Measurements from ENCODE around the gene ZBTB47. TPM values are rescaled to one million over a fixed set of nuclear protein-coding genes. Genes with fewer than 3 reads are reported as not detected.

Gene ZBTB47
- total and polyA plus RNA-seq, 10 of the 15 experiments (the other 5 are each of a cell fraction or from before 2014, with no cell fraction given): 0.04 to 3.4 (median 1.0) TPM; not detected in 1

DNA sequence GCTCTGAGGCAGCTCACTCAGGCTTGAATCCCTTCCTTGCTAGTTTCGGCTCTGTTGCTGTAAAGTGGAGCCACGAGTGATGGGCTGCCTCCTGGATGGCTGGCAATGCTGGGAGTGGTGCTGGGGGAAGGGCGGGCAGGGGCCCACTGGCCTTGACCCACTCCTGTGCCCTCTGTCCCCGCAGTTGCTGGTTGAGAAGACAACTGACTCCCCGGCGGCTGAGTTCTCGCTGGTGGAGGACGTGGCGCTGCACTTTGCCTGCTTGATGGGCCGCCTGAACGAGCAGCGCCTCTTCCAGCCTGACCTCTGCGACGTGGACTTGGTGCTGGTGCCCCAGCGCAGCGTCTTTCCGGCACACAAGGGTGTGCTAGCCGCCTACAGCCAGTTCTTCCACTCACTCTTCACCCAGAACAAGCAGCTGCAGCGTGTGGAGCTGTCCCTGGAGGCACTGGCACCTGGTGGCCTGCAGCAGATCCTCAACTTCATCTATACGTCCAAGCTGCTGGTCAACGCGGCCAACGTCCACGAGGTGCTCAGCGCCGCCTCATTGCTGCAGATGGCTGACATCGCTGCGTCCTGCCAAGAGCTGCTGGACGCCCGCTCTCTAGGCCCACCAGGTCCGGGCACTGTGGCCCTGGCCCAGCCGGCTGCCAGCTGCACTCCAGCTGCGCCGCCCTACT, 4.7 kb downstream of the ZBTB47 start:
- ATAC-seq (no peak), DNase-seq (ENCODE audit: low read depth, low spot score) (no peak), FAIRE-seq (no peak)
- BruUV-seq (replicated peaks): no TSS peak
- intact Hi-C loops (cut with micrococcal nuclease; ENCODE audit: unreplicated experiment): no loop called here
- Histone ChIP-seq H3K4me1 (ENCODE audit: control insufficient read depth, insufficient read depth, low read length) (peaks cover 6% of the 10 kb centered on the region), H4K20me1 (ENCODE audit: control insufficient read depth, insufficient read depth) (no peaks in the 10 kb centered on the region), H3K79me2 (ENCODE audit: control insufficient read depth, insufficient read depth, low read length) (no peaks in the 10 kb centered on the region; the same call in 1 of the 2 replicates), H3K36me3 (ENCODE audit: control insufficient read depth in 2 of 2, insufficient read depth in 2 of 2, low read length in 1 of 2) (no peaks in the 10 kb centered on the region; a peak in 1 of 4 replicates), H3K4me2 (ENCODE audit: control insufficient read depth, insufficient read depth) (no peak overlapping the region), H3K9me3 (replicated peaks; ENCODE audit: control insufficient read depth, insufficient read depth, low read length) (no peaks in the 10 kb centered on the region), H3K27me3 (replicated peaks in 1 of 2; ENCODE audit: control insufficient read depth in 2 of 2, insufficient read depth in 2 of 2, low read length in 1 of 2) (no peaks in the 10 kb centered on the region), H3K27ac (ENCODE audit: control insufficient read depth, insufficient read depth) (no peak overlapping the region), H2AFZ (ENCODE audit: control insufficient read depth, low read depth, low read length) (no peak overlapping the region), H3K4me3 (no peak overlapping the region), H3K9ac (ENCODE audit: control insufficient read depth, insufficient read depth, low read length) (no peak overlapping the region)
- TF ChIP-seq, protein P1, sequence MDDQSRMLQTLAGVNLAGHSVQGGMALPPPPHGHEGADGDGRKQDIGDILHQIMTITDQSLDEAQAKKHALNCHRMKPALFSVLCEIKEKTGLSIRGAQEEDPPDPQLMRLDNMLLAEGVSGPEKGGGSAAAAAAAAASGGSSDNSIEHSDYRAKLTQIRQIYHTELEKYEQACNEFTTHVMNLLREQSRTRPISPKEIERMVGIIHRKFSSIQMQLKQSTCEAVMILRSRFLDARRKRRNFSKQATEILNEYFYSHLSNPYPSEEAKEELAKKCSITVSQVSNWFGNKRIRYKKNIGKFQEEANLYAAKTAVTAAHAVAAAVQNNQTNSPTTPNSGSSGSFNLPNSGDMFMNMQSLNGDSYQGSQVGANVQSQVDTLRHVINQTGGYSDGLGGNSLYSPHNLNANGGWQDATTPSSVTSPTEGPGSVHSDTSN (IDR thresholded peaks at IDR 0.05; ENCODE audit: insufficient replicate concordance, low read depth, low read length): no peak
- TF ChIP-seq YY1 (IDR thresholded peaks at IDR 0.05; ENCODE audit: low read depth, low read length): no peak
- TF ChIP-seq CBFB (IDR thresholded peaks at IDR 0.05; ENCODE audit: low read depth): no peak
- TF ChIP-seq, protein P2, sequence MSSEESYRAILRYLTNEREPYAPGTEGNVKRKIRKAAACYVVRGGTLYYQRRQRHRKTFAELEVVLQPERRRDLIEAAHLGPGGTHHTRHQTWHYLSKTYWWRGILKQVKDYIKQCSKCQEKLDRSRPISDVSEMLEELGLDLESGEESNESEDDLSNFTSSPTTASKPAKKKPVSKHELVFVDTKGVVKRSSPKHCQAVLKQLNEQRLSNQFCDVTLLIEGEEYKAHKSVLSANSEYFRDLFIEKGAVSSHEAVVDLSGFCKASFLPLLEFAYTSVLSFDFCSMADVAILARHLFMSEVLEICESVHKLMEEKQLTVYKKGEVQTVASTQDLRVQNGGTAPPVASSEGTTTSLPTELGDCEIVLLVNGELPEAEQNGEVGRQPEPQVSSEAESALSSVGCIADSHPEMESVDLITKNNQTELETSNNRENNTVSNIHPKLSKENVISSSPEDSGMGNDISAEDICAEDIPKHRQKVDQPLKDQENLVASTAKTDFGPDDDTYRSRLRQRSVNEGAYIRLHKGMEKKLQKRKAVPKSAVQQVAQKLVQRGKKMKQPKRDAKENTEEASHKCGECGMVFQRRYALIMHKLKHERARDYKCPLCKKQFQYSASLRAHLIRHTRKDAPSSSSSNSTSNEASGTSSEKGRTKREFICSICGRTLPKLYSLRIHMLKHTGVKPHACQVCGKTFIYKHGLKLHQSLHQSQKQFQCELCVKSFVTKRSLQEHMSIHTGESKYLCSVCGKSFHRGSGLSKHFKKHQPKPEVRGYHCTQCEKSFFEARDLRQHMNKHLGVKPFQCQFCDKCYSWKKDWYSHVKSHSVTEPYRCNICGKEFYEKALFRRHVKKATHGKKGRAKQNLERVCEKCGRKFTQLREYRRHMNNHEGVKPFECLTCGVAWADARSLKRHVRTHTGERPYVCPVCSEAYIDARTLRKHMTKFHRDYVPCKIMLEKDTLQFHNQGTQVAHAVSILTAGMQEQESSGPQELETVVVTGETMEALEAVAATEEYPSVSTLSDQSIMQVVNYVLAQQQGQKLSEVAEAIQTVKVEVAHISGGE (CRISPR knock-in tag; IDR thresholded peaks at IDR 0.05): no peak
- POLR2A ChIA-PET: interaction anchor here (0.6 kb wide), 1 partner anchor 39 kb away, joined by 4 read pairs; no protein-coding TSS in a partner anchor
- in situ Hi-C loops (cut with MboI): no loop called here
- SMC1A ChIA-PET (ENCODE audit: uncharacterized antibody, unreplicated experiment): no interaction called here
- CTCF ChIA-PET: interaction anchor here (0.9 kb wide), 1 partner anchor 76 kb away, joined by 3 read pairs; no protein-coding TSS in a partner anchor
- RAD21 ChIA-PET (ENCODE audit: unreplicated experiment): no interaction called here
- 76% methylated on average over 32 of the region's 34 CpGs for WGBS (ENCODE audit: insufficient coverage, insufficient replicate concordance, low lambda C conversion rate, missing lambda C conversion rate)

Data from GM12878 (cell line).